ENCODE measurements around the gene GTF3C4. TPM values are rescaled to one million over a fixed set of nuclear protein-coding genes. Genes with fewer than 3 reads are reported as not detected.

Gene GTF3C4
- total and polyA plus RNA-seq, 2 experiments from 2014 or later, result 9.5 to 39.6 TPM

- TF ChIP-seq NANOG (IDR thresholded peaks at IDR 0.05; ENCODE audit: borderline replicate concordance) (no peak), ZNF331 (CRISPR knock-in tag; IDR thresholded peaks at IDR 0.05; ENCODE audit: low read depth) (no peak), ZNF462 (CRISPR knock-in tag; IDR thresholded peaks at IDR 0.05) (no peak), EZH2 (IDR thresholded peaks at IDR 0.05; ENCODE audit: low read depth, unreplicated experiment) (no peak), ETS1 (IDR thresholded peaks at IDR 0.05) (no peak), STAT1 (IDR thresholded peaks at IDR 0.05; ENCODE audit: unreplicated experiment) (no peak), CTCF (conservative IDR thresholded peaks at IDR 0.05; ENCODE audit: low read depth in 2 of 2) (no peak), CREB1 (CRISPR knock-in tag; IDR thresholded peaks at IDR 0.05; ENCODE audit: low read depth) (no peak), JUNB (IDR thresholded peaks at IDR 0.05; ENCODE audit: unreplicated experiment) (no peak), EZH2phosphoT487 (IDR thresholded peaks at IDR 0.05; ENCODE audit: unreplicated experiment) (no peak), POLR2AphosphoS5 (IDR thresholded peaks at IDR 0.05; ENCODE audit: low read depth) (no peak), ZNF114 (CRISPR knock-in tag; IDR thresholded peaks at IDR 0.05) (no peak), REST (IDR thresholded peaks at IDR 0.05; ENCODE audit: unreplicated experiment) (no peak)
- no peaks in the 10 kb centered on the region for H3K27me3 Mint-ChIP-seq (ENCODE audit: insufficient read depth, low read depth, poor library complexity)
- H3K4me3 Mint-ChIP-seq, result no peak overlapping the region
- no peaks in the 10 kb centered on the region for H3K9me3 Mint-ChIP-seq
- Histone ChIP-seq H3K36me3 (ENCODE audit: insufficient read depth) (peaks cover 46% of the 10 kb centered on the region), H3K4me2 (no peak overlapping the region), H4K20me1 (replicated peaks; ENCODE audit: insufficient read depth) (peaks cover 10% of the 10 kb centered on the region), H3K4me3 (no peak overlapping the region), H3K79me2 (replicated peaks; ENCODE audit: insufficient read depth) (no peaks in the 10 kb centered on the region; the same call in 1 of the 2 replicates), H3K27ac (ENCODE audit: low read depth) (no peak overlapping the region), H3K27me3 (ENCODE audit: insufficient read depth) (no peaks in the 10 kb centered on the region), H3F3A (replicated peaks; ENCODE audit: low read depth) (no peaks in the 10 kb centered on the region), H2AFZ (no peak overlapping the region), H3K4me1 (ENCODE audit: insufficient read depth) (no peaks in the 10 kb centered on the region), H3K9me2 (ENCODE audit: insufficient read depth) (no peaks in the 10 kb centered on the region)
- DNase-seq (ENCODE audit: low spot score), result no peak
- H3K36me3 Mint-ChIP-seq (ENCODE audit: low read depth), result peaks cover 77% of the 10 kb centered on the region
- no peaks in the 10 kb centered on the region for H3K4me1 Mint-ChIP-seq
- H3K27ac Mint-ChIP-seq, result no peak overlapping the region
- ATAC-seq, result no peak
Measured at GRCh38 chr9:132648283-132648682, 22.0 kb upstream of the GTF3C4 start.

All from GM23338 (cell line).